ENCODE measurements around the gene FLNA.

- TF ChIP-seq RFX5 (IDR thresholded peaks at IDR 0.05; ENCODE audit: low read depth, low read length) (no peak), GABPA (tag; conservative IDR thresholded peaks at IDR 0.05; ENCODE audit: low read depth) (no peak), ZNF408 (CRISPR knock-in tag; IDR thresholded peaks at IDR 0.05; ENCODE audit: low read depth) (no peak), PHB (CRISPR knock-in tag; IDR thresholded peaks at IDR 0.05) (no peak), YBX1 (IDR thresholded peaks at IDR 0.05) (no peak), GTF2F1 (IDR thresholded peaks at IDR 0.05; ENCODE audit: low read depth, low read length) (no peak), MXI1 (IDR thresholded peaks at IDR 0.05; ENCODE audit: low read depth, low read length) (no peak), TCF3 (CRISPR knock-in tag; IDR thresholded peaks at IDR 0.05) (no peak), CTCF (IDR thresholded peaks at IDR 0.05 in 2 of 3, conservative IDR thresholded peaks at IDR 0.05 in 1 of 3; ENCODE audit: insufficient read depth in 2 of 3, low read depth in 1 of 3, low read length in 3 of 3) (no peak), EGR1 (conservative IDR thresholded peaks at IDR 0.05) (no peak), PTBP1 (IDR thresholded peaks at IDR 0.05; ENCODE audit: low read depth, low read length) (no peak), ZKSCAN3 (CRISPR knock-in tag; IDR thresholded peaks at IDR 0.05) (no peak), FOS (IDR thresholded peaks at IDR 0.05; ENCODE audit: extremely low read depth, insufficient read length) (no peak), NR4A1 (CRISPR knock-in tag; IDR thresholded peaks at IDR 0.05) (no peak), NR4A1 (tag; IDR thresholded peaks at IDR 0.05) (no peak)
These were observed 9.3 kb downstream of the FLNA start for GRCh38 chrX:154365052-154365600.
